Renal pelvis (tissue), 4 donors: ENCODE measurements around the gene OR56B1. TPM values are rescaled to one million over a fixed set of nuclear protein-coding genes. Genes with fewer than 3 reads are reported as not detected.

Source experiments
- DNase-seq: peaks from one replicate; pipeline ENCODE4 v3.0.0-alpha.2; 2013
- polyA plus RNA-seq, 3 donors: library from polyadenylated mRNA; unstranded; fragments of 120-200 nt; gene quantifications; one replicate each; pipeline ENCODE4 v1.2.1, GENCODE V29; 2013; ENCODE audit not compliant: insufficient read length in 3 of 3

The OR56B1 gene
- polyA plus RNA-seq, 3 donors, result not detected

DNA sequence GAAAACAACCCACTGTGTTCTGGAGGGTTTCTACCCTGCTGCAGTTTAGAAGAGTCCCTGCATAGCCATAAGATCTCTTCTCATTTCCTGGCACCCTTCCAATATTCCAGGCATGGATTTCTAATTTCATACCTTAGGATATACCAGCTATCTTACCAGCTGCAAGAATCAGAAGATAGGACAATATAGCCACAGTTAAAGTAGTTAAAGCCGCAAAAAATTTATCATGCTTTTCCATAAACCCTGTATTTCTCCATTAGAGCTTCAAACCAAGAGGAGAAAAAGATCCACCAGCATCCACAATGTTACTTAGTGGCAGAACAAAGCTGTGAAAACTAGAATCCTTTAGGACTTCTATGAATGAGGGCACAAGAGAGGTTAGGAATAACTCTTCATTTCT lies 8.6 kb upstream of the OR56B1 start:
- no peak for DNase-seq

- DNase-seq, result no peak
Observed at GRCh38 chr11:5737091-5737490, 843 bp downstream of the OR56B1 start.

- no peak for DNase-seq
Observed at GRCh38 chr11:5737670-5738392, 1.6 kb downstream of the OR56B1 start.

DNA sequence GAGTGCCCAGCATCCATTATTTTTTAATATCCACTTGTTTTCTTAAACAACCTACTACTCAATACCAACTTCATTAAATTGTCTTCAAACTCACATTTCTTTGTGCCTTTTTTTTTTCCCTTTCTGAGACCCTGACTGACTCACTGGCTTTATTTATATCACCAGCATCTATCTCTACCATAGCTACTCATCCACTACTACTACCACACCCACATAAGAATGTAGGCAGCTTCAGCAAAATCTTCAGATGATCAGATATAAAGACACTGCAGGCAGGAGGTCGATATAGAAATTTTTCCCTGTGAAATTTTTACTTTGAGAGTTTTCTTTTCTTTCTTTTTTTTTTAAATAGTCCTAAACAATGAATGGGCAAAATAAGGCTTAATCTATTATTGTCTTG lies 2.2 kb downstream of the OR56B1 start:
- DNase-seq, result no peak

DNA sequence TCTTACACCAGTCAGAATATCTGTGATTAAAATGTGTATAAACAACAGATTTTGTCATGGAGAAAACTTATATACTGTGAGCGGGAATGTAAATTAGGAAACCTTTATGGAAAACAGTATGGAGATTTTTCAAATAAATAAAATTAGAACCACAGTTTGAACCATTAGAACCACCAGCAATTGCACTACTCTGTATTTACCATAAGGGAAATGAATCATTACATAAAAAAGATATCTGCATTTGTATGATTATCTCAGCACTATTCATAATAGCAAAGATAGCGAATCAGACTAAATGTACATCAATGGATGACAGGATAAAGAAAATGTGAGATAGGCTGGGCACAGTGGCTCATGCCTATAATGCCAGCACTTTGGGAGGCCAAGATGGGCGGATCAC lies 10.4 kb downstream of the OR56B1 start:
- no peak for DNase-seq

- no peak for DNase-seq
Observed at GRCh38 chr11:5749836-5750235, 13.6 kb downstream of the OR56B1 start.

DNA sequence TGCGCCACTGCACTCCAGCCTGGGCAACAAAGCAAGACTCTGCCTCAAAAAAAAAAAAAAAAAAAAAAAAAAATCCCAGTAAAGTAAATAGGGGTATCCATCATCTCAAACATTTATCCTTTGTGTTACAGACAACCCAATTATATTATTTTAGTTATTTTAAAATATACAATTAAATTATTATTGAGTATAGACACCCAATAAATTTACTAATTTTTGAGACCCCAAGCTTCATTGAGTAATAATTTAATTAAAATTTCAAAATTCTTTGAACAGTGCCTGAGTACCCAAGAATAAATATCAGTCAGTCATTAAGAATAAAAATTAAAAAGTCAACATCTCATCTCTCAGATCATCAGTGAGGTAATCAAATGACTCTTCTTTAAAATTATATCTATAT lies 17.7 kb downstream of the OR56B1 start, which contains the start of gene OR52N4:
TSS of gene OR52N4 (plus strand) at position 301 of the 400 bp plus-strand sequence. CDS start 498 bp downstream, outside the sequence.
- no peak for DNase-seq

DNA sequence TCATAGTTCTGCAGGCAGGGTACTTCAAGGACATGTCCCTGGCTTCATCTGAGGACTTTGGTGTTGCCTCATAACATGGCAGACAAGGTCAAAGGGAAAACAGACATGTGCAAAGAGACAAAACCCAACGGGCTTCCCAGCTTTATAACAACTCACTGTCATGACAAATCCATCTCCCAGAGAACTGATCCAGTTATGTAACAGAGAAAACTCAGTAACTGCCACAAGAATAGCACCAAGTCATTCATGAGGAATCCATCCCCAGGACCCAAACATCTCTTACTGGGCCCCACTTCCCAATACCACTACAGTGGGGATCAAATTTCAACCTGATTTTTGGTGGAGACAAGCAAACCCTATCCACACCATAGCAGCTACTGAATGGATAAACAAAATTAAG lies 30.8 kb downstream of the OR56B1 start:
- no peak for DNase-seq

DNA sequence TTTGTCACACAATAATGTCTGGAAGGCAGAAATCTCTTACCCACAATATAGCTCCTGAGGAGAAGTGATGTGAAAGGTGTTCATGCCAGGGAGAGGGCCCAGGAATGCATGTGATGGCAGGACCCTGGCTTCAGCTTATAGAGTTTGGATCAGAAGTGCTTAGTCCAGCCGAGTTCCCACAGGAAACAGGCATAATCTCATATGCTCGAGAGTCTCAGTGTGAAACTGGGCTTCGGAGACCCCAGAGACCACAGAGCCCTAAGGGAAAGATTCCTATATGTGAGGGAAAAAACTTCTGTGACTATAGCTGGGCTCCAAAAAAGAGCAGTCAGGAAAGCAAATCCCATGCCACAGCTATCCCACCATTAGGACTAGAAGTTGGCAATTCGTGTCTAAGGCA lies 47.0 kb downstream of the OR56B1 start, which contains the start of gene OR52N5:
TSS of gene OR52N5 (minus strand) at position 101 of the 400 bp plus-strand sequence. CDS start 4,721 bp downstream, outside the sequence.
- DNase-seq, result no peak

Other genes starting within 250 kb of the OR56B1 start
- gene OR52D1, start 247.8 kb upstream of the OR56B1 start, polyA plus RNA-seq, result not detected
- gene UBQLN3, start 226.5 kb upstream of the OR56B1 start, polyA plus RNA-seq, result not detected
- gene UBQLNL, start 219.7 kb upstream of the OR56B1 start, polyA plus RNA-seq, result 1 to 10 TPM in 2 of 3 donors, under 1 TPM in 1; 0.51 to 1.2 (median 1.1) TPM
- under 1 TPM in 1 of 3 donors, not detected in 2; 0.17 TPM for gene OR52H1, start 187.9 kb upstream of the OR56B1 start, polyA plus RNA-seq
- gene OR52B6, start 155.6 kb upstream of the OR56B1 start, polyA plus RNA-seq, result not detected
- gene TRIM6, start 139.8 kb upstream of the OR56B1 start, polyA plus RNA-seq, result 10 to 100 TPM; 20.0 to 38.2 (median 27.1) TPM
- 1 to 10 TPM; 6.7 to 9.0 (median 7.9) TPM for gene TRIM34, start 111.4 kb upstream of the OR56B1 start, polyA plus RNA-seq
- gene TRIM5, start 51.4 kb upstream of the OR56B1 start, polyA plus RNA-seq, result 10 to 100 TPM; 34.1 to 51.7 (median 43.5) TPM
- 10 to 100 TPM in 1 of 3 donors, 1 to 10 TPM in 2; 5.3 to 10.8 (median 7.7) TPM for gene TRIM22, start 46.7 kb upstream of the OR56B1 start, polyA plus RNA-seq
- gene OR52N4, start 17.8 kb downstream of the OR56B1 start, polyA plus RNA-seq, result not detected
- not detected for gene OR52N5, start 46.9 kb downstream of the OR56B1 start, polyA plus RNA-seq
- not detected for gene OR52N1, start 54.8 kb downstream of the OR56B1 start, polyA plus RNA-seq
- gene OR52N2, start 72.5 kb downstream of the OR56B1 start, polyA plus RNA-seq, result not detected
- gene OR52E6, start 105.4 kb downstream of the OR56B1 start, polyA plus RNA-seq, result not detected
- gene OR52E8, start 121.2 kb downstream of the OR56B1 start, polyA plus RNA-seq, result not detected
- gene OR52E4, start 144.2 kb downstream of the OR56B1 start, polyA plus RNA-seq, result not detected
- gene OR52E5, start 156.8 kb downstream of the OR56B1 start, polyA plus RNA-seq, result not detected
- gene OR56A3, start 205.8 kb downstream of the OR56B1 start, polyA plus RNA-seq, result not detected
- gene OR56A5, start 232.0 kb downstream of the OR56B1 start, polyA plus RNA-seq, result not detected